Endothelial cell (in vitro differentiated cells): Measurements from ENCODE around the gene TOP3B. TPM values are rescaled to one million over a fixed set of nuclear protein-coding genes. Genes with fewer than 3 reads are reported as not detected.

Experiments used
- DNase-seq: peaks from one replicate; pipeline ENCODE4 v3.0.0; 2021; ENCODE audit warnings: low spot score
- H3K27ac Mint-ChIP-seq: one replicate; pipeline ENCODE4 v1.8.0; 2021; ENCODE audit warnings: mixed read lengths, inconsistent platforms; ENCODE audit not compliant: unreplicated experiment
- H3K27me3 Mint-ChIP-seq: one replicate; pipeline ENCODE4 v1.8.0; 2021; ENCODE audit warnings: mild to moderate bottlenecking, moderate library complexity, mixed read lengths, inconsistent platforms; ENCODE audit not compliant: unreplicated experiment
- H3K36me3 Mint-ChIP-seq: one replicate; pipeline ENCODE4 v1.8.0; 2021; ENCODE audit warnings: mild to moderate bottlenecking, low read depth, mixed read lengths, inconsistent platforms; ENCODE audit not compliant: unreplicated experiment
- H3K4me1 Mint-ChIP-seq: one replicate; pipeline ENCODE4 v1.8.0; 2021; ENCODE audit warnings: mild to moderate bottlenecking, mixed read lengths, inconsistent platforms; ENCODE audit not compliant: unreplicated experiment
- H3K4me3 Mint-ChIP-seq: one replicate; pipeline ENCODE4 v1.8.0; 2021; ENCODE audit warnings: mild to moderate bottlenecking, mixed read lengths, inconsistent platforms; ENCODE audit not compliant: unreplicated experiment
- H3K9me3 Mint-ChIP-seq: one replicate; pipeline ENCODE4 v1.8.0; 2021; ENCODE audit warnings: mixed read lengths, inconsistent platforms; ENCODE audit not compliant: unreplicated experiment
- CTCF ChIP-seq: fragments of 200-600 bp; sonication (generic); IDR thresholded peaks from one replicate; pipeline ENCODE4 v1.5.0; 2021; ENCODE audit warnings: antibody characterized with exemption; ENCODE audit not compliant: unreplicated experiment
- total RNA-seq: library from RNA; stranded (reverse); fragmentation: NEBNext Ultra II Directional; extraction: Animal tissue kit (Norgen Biotek cat#: 25700); gene quantifications from one replicate; pipeline ENCODE4 v1.2.1, GENCODE V29; 2021; ENCODE audit not compliant: unreplicated experiment

Gene TOP3B
- total RNA-seq, 1 donor from 2014 or later, result 55.6 TPM

GRCh38 chr22:21998595-21999247, 16.1 kb upstream of the TOP3B start:
- Mint-ChIP-seq H3K36me3 (no peaks in the 10 kb centered on the region), H3K4me3 (no peak overlapping the region), H3K9me3 (no peaks in the 10 kb centered on the region), H3K4me1 (no peaks in the 10 kb centered on the region), H3K27ac (no peak overlapping the region), H3K27me3 (peaks cover 5% of the 10 kb centered on the region)
- DNase-seq, result no peak
- TF ChIP-seq CTCF, result no peak

- Mint-ChIP-seq H3K27ac (no peak overlapping the region), H3K4me1 (no peaks in the 10 kb centered on the region), H3K4me3 (no peak overlapping the region), H3K9me3 (no peaks in the 10 kb centered on the region), H3K36me3 (no peaks in the 10 kb centered on the region), H3K27me3 (peaks cover 5% of the 10 kb centered on the region)
- no peak for TF ChIP-seq CTCF
- DNase-seq, result no peak
Observed at GRCh38 chr22:21996175-21996720, 13.7 kb upstream of the TOP3B start.

DNA sequence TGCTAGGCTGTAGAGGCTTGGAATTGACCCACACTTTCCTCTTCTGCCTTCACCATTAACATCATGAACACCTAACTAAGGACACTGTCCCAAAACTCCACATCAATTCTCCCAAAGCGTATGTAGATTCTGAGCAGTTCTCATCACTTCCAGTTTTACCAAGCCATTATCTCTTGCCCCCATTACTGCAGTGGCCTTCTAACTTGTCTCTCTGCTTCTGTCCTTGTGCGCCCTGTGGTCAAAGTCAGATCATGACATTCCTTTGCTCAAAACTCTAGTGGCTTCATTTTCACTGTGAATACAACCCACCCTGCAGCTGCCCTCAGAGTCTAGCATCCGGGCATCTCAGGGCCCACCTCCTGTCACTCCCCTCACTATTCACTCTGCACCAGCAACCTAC, 13.1 kb upstream of the TOP3B start:
- TF ChIP-seq CTCF, result no peak
- no peaks in the 10 kb centered on the region for H3K4me1 Mint-ChIP-seq
- no peak overlapping the region for H3K4me3 Mint-ChIP-seq
- peaks cover 6% of the 10 kb centered on the region for H3K27me3 Mint-ChIP-seq
- DNase-seq, result no peak
- H3K36me3 Mint-ChIP-seq, result no peaks in the 10 kb centered on the region
- no peaks in the 10 kb centered on the region for H3K9me3 Mint-ChIP-seq
- H3K27ac Mint-ChIP-seq, result no peak overlapping the region

GRCh38 chr22:21994881-21995444, 12.4 kb upstream of the TOP3B start:
- H3K27me3 Mint-ChIP-seq, result peaks cover 6% of the 10 kb centered on the region
- TF ChIP-seq CTCF, result no peak
- no peak for DNase-seq
- H3K9me3 Mint-ChIP-seq, result no peaks in the 10 kb centered on the region
- H3K27ac Mint-ChIP-seq, result no peak overlapping the region
- H3K4me3 Mint-ChIP-seq, result no peak overlapping the region
- H3K36me3 Mint-ChIP-seq, result no peaks in the 10 kb centered on the region
- H3K4me1 Mint-ChIP-seq, result no peaks in the 10 kb centered on the region

- no peak overlapping the region for H3K27ac Mint-ChIP-seq
- peaks cover 6% of the 10 kb centered on the region for H3K27me3 Mint-ChIP-seq
- no peaks in the 10 kb centered on the region for H3K36me3 Mint-ChIP-seq
- no peak overlapping the region for H3K4me3 Mint-ChIP-seq
- H3K9me3 Mint-ChIP-seq, result no peaks in the 10 kb centered on the region
- H3K4me1 Mint-ChIP-seq, result no peaks in the 10 kb centered on the region
- TF ChIP-seq CTCF, result no peak
- no peak for DNase-seq
Observed at GRCh38 chr22:21992593-21993237, 10.1 kb upstream of the TOP3B start.
